Smooth muscle cell (in vitro differentiated cells): ENCODE results near the gene NLGN1. TPM values are rescaled to one million over a fixed set of nuclear protein-coding genes. Genes with fewer than 3 reads are reported as not detected.

Experiments used
- DNase-seq: peaks from one replicate; lab custom pipeline; 2025; ENCODE audit not compliant: unreplicated experiment; lab: John Stamatoyannopoulos, UW
- H2AFZ ChIP-seq: fragments of 200-600 bp; sonication (generic); 2 replicates; pipeline ENCODE4 v1.6.0; 2016; ENCODE audit warnings: antibody characterized with exemption, low read depth, mild to moderate bottlenecking
- H3F3A ChIP-seq: fragments of 200-600 bp; sonication (generic); 2 replicates; pipeline ENCODE4 v1.6.0; 2017; ENCODE audit warnings: antibody characterized with exemption, low read depth
- H3K27ac ChIP-seq: fragments of 200-600 bp; sonication (generic); 2 replicates; pipeline ENCODE4 v1.5.1; 2016; ENCODE audit warnings: low read depth, mild to moderate bottlenecking
- H3K27me3 ChIP-seq: fragments of 200-600 bp; sonication (generic); 2 replicates; pipeline ENCODE4 v1.6.1; 2016; ENCODE audit warnings: low read depth, mild to moderate bottlenecking
- H3K36me3 ChIP-seq: fragments of 200-600 bp; sonication (generic); 2 replicates; pipeline ENCODE4 v1.5.1; 2016; ENCODE audit warnings: low read depth
- H3K4me1 ChIP-seq: fragments of 200-600 bp; sonication (generic); 2 replicates; pipeline ENCODE4 v1.5.1; 2016; ENCODE audit warnings: low read depth
- H3K4me2 ChIP-seq: fragments of 200-600 bp; sonication (generic); 2 replicates; pipeline ENCODE4 v1.6.0; 2016; ENCODE audit warnings: mild to moderate bottlenecking
- H3K4me3 ChIP-seq: fragments of 200-600 bp; sonication (generic); 2 replicates; pipeline ENCODE4 v1.5.1; 2016; ENCODE audit warnings: mild to moderate bottlenecking
- H3K79me2 ChIP-seq: fragments of 200-600 bp; sonication (generic); 2 replicates; pipeline ENCODE4 v1.6.0; 2016; ENCODE audit warnings: low read depth, mild to moderate bottlenecking
- H3K9ac ChIP-seq: fragments of 200-600 bp; sonication (generic); 2 replicates; pipeline ENCODE4 v1.6.0; 2016; ENCODE audit warnings: low read depth
- H3K9me3 ChIP-seq: fragments of 200-600 bp; sonication (generic); replicated peaks from 2 replicates; pipeline ENCODE4 v1.5.1; 2016; ENCODE audit warnings: low read depth
- H4K20me1 ChIP-seq: fragments of 200-600 bp; sonication (generic); 2 replicates; pipeline ENCODE4 v1.6.0; 2016; ENCODE audit warnings: low read depth
- WGBS: methylation state at CpG from one replicate; pipeline ENCODE4 v1.1.7; 2016; ENCODE audit warnings: low lambda C conversion rate; 5-methylcytosine and 5-hydroxymethylcytosine counted together
- polyA plus RNA-seq: library from polyadenylated mRNA; unstranded; fragments of >200 nt; fragmentation: Nextera tagmentation; extraction: Ambion mirVana; gene quantifications from 2 replicates; pipeline ENCODE4 v1.2.1, GENCODE V29; 2016
- total RNA-seq: library from RNA; depleted of rRNA; stranded (reverse); fragments of >200 nt; gene quantifications from 2 replicates; pipeline ENCODE4 v1.2.3, GENCODE V29; 2014
- TF ChIP-seq, protein P1 (sequence below): fragments of 200-600 bp; sonication (generic); IDR thresholded peaks from 2 replicates; pipeline ENCODE4 v1.5.1; 2017; ENCODE audit warnings: borderline replicate concordance, mild to moderate bottlenecking, antibody characterized with exemption; ENCODE audit not compliant: insufficient read depth, poor library complexity, severe bottlenecking

The NLGN1 gene
- total and polyA plus RNA-seq, 2 experiments from 2014 or later, result 0.04 TPM; not detected in 1

- WGBS, result 95% methylated on average over 1 of the region's 1 CpG
- Histone ChIP-seq H3K4me3 (no peak overlapping the region), H3K4me2 (no peak overlapping the region), H3K79me2 (no peaks in the 10 kb centered on the region), H3K9ac (no peak overlapping the region), H2AFZ (no peak overlapping the region), H3K9me3 (no peaks in the 10 kb centered on the region), H3K27ac (no peak overlapping the region), H3K27me3 (peaks cover 9% of the 10 kb centered on the region), H4K20me1 (no peaks in the 10 kb centered on the region), H3K36me3 (no peaks in the 10 kb centered on the region), H3K4me1 (peaks cover 5% of the 10 kb centered on the region), H3F3A (no peaks in the 10 kb centered on the region)
- TF ChIP-seq, protein P1, sequence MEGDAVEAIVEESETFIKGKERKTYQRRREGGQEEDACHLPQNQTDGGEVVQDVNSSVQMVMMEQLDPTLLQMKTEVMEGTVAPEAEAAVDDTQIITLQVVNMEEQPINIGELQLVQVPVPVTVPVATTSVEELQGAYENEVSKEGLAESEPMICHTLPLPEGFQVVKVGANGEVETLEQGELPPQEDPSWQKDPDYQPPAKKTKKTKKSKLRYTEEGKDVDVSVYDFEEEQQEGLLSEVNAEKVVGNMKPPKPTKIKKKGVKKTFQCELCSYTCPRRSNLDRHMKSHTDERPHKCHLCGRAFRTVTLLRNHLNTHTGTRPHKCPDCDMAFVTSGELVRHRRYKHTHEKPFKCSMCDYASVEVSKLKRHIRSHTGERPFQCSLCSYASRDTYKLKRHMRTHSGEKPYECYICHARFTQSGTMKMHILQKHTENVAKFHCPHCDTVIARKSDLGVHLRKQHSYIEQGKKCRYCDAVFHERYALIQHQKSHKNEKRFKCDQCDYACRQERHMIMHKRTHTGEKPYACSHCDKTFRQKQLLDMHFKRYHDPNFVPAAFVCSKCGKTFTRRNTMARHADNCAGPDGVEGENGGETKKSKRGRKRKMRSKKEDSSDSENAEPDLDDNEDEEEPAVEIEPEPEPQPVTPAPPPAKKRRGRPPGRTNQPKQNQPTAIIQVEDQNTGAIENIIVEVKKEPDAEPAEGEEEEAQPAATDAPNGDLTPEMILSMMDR, result no peak
- no peak for DNase-seq
Observed at GRCh38 chr3:173404156-173404555, 6.6 kb downstream of the NLGN1 start.

- Histone ChIP-seq H3K4me3 (no peak overlapping the region), H3K27ac (no peak overlapping the region), H3K79me2 (no peaks in the 10 kb centered on the region), H3K4me1 (no peaks in the 10 kb centered on the region), H3F3A (no peaks in the 10 kb centered on the region), H4K20me1 (no peaks in the 10 kb centered on the region), H3K9ac (no peak overlapping the region), H3K27me3 (no peaks in the 10 kb centered on the region), H3K4me2 (no peak overlapping the region), H3K36me3 (no peaks in the 10 kb centered on the region), H3K9me3 (no peaks in the 10 kb centered on the region), H2AFZ (no peak overlapping the region)
- TF ChIP-seq, protein P1, result no peak
- DNase-seq, result no peak
Observed at GRCh38 chr3:173410436-173410835, 12.9 kb downstream of the NLGN1 start.

DNA sequence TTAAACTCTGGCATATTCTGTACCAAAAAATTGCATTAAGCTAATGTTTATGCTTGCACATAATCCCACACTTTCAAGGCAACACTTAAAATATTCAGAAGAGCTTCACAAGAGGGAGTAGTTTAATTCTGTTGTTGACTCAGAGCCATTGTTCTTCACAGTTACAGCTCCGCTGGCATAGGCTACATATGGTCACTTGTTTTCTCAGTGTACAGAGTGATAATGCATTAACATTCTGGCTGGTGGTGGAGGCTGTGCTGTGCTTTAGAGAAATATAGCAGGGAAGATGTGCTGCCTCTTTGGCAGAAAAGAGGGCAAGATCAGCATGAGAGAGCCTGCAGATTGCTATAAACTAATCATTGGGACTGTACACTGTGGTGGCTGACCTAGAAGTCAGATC lies 13.3 kb downstream of the NLGN1 start:
- H3K4me1 ChIP-seq, result no peaks in the 10 kb centered on the region
- 82% methylated on average over 1 of the region's 1 CpG for WGBS
- H2AFZ ChIP-seq, result no peak overlapping the region
- H3K79me2 ChIP-seq, result no peaks in the 10 kb centered on the region
- no peaks in the 10 kb centered on the region for H3K27me3 ChIP-seq
- no peaks in the 10 kb centered on the region for H4K20me1 ChIP-seq
- DNase-seq, result no peak
- H3K9ac ChIP-seq, result no peak overlapping the region
- H3K9me3 ChIP-seq, result no peaks in the 10 kb centered on the region
- H3K4me2 ChIP-seq, result no peak overlapping the region
- no peaks in the 10 kb centered on the region for H3K36me3 ChIP-seq
- H3F3A ChIP-seq, result no peaks in the 10 kb centered on the region
- H3K27ac ChIP-seq, result no peak overlapping the region
- TF ChIP-seq, protein P1, result no peak
- H3K4me3 ChIP-seq, result no peak overlapping the region

- no peak overlapping the region for H2AFZ ChIP-seq
- no peaks in the 10 kb centered on the region for H3K79me2 ChIP-seq
- no peaks in the 10 kb centered on the region for H3K4me1 ChIP-seq
- TF ChIP-seq, protein P1, result peak; percentile 47
- no peak overlapping the region for H3K4me2 ChIP-seq
- H4K20me1 ChIP-seq, result no peaks in the 10 kb centered on the region
- no peaks in the 10 kb centered on the region for H3K27me3 ChIP-seq
- 72% methylated on average over 5 of the region's 5 CpGs for WGBS
- H3K27ac ChIP-seq, result no peak overlapping the region
- H3K36me3 ChIP-seq, result no peaks in the 10 kb centered on the region
- no peak overlapping the region for H3K9ac ChIP-seq
- H3F3A ChIP-seq, result no peaks in the 10 kb centered on the region
- H3K9me3 ChIP-seq, result no peaks in the 10 kb centered on the region
- no peak for DNase-seq
- no peak overlapping the region for H3K4me3 ChIP-seq
Observed at GRCh38 chr3:173411375-173411973, 13.9 kb downstream of the NLGN1 start.
